Measurements from ENCODE around the gene CTIF. TPM values are rescaled to one million over a fixed set of nuclear protein-coding genes. Genes with fewer than 3 reads are reported as not detected.

Gene CTIF
- total RNA-seq, 1 experiment from 2014 or later: 3.5 TPM

- DNase-seq (ENCODE audit: low read depth): no peak
Measured at GRCh38 chr18:48819276-48819675, 280.4 kb downstream of the CTIF start.

- DNase-seq (ENCODE audit: low read depth): no peak
Measured at GRCh38 chr18:48819781-48820482, 281.1 kb downstream of the CTIF start.

- no peak for DNase-seq (ENCODE audit: low read depth)
Measured at GRCh38 chr18:48820483-48821250, 281.8 kb downstream of the CTIF start.

GRCh38 chr18:48821251-48821590, 282.4 kb downstream of the CTIF start:
- DNase-seq (ENCODE audit: low read depth): no peak

GRCh38 chr18:48821845-48822244, 283.0 kb downstream of the CTIF start:
- DNase-seq (ENCODE audit: low read depth): no peak

GRCh38 chr18:48824231-48824970, 285.6 kb downstream of the CTIF start:
- no peak for DNase-seq (ENCODE audit: low read depth)

GRCh38 chr18:48825101-48825745, 286.4 kb downstream of the CTIF start:
- peak; percentile 85 for DNase-seq (ENCODE audit: low read depth)

GRCh38 chr18:48826271-48826670, 287.4 kb downstream of the CTIF start:
- DNase-seq (ENCODE audit: low read depth): no peak

GRCh38 chr18:48826806-48827205, 288.0 kb downstream of the CTIF start:
- DNase-seq (ENCODE audit: low read depth): no peak

GRCh38 chr18:48827291-48828193, 288.7 kb downstream of the CTIF start:
- DNase-seq (ENCODE audit: low read depth): peak; percentile 58

GRCh38 chr18:48828194-48828545, 289.3 kb downstream of the CTIF start:
- DNase-seq (ENCODE audit: low read depth): no peak

GRCh38 chr18:48828691-48829442, 290.0 kb downstream of the CTIF start:
- DNase-seq (ENCODE audit: low read depth): no peak

- DNase-seq (ENCODE audit: low read depth): no peak
Measured at GRCh38 chr18:48829443-48830149, 290.8 kb downstream of the CTIF start.

GRCh38 chr18:48831113-48831759, 292.4 kb downstream of the CTIF start:
- no peak for DNase-seq (ENCODE audit: low read depth)

- DNase-seq (ENCODE audit: low read depth): no peak
Measured at GRCh38 chr18:48831802-48832201, 293.0 kb downstream of the CTIF start.

GRCh38 chr18:48832938-48833700, 294.3 kb downstream of the CTIF start:
- DNase-seq (ENCODE audit: low read depth): peak; percentile 98

GRCh38 chr18:48833701-48834412, 295.0 kb downstream of the CTIF start:
- peak; percentile 69 for DNase-seq (ENCODE audit: low read depth)
